ENCODE measurements around the gene SBF2. TPM values are rescaled to one million over a fixed set of nuclear protein-coding genes. Genes with fewer than 3 reads are reported as not detected.

The SBF2 gene
- total and polyA plus RNA-seq, 2 donors (not counting 1 experiment from before 2014, with no cell fraction given), result 5.6 to 17.7 TPM

GRCh38 chr11:9772218-9772617 lies 521.8 kb downstream of the SBF2 start:
- WGBS (ENCODE audit: insufficient coverage), result 100% methylated on average over 4 of the region's 4 CpGs
- intact Hi-C loops (cut with micrococcal nuclease), result no loop called here
- H3K9me3 ChIP-seq (ENCODE audit: control extremely low read depth in 1 of 3, control insufficient read depth in 2 of 3, insufficient read depth in 1 of 3, low read length in 2 of 3), result no peaks in the 10 kb centered on the region
- DNase-seq (no peak), ATAC-seq (ENCODE audit: low read depth) (no peak)
- CTCF ChIA-PET, result interaction anchor here (1.2 to 1.9 kb wide), 2 partner anchors 13 to 200 kb away, joined by 4 to 6 read pairs; no protein-coding TSS in a partner anchor
- H3K4me1 Mint-ChIP-seq, result no peaks in the 10 kb centered on the region
- H2AFZ ChIP-seq (ENCODE audit: insufficient read depth, low read depth, low read length, poor library complexity, severe bottlenecking), result no peak overlapping the region
- no peak overlapping the region for H3K27ac ChIP-seq (ENCODE audit: low read length in 2 of 2)
- TF ChIP-seq EZH2 (IDR thresholded peaks at IDR 0.05; ENCODE audit: borderline replicate concordance, insufficient read depth, low read depth, low read length, poor library complexity, severe bottlenecking) (no peak), CTCF (IDR thresholded peaks at IDR 0.05) (no peak)
- H3K27me3 Mint-ChIP-seq, result no peaks in the 10 kb centered on the region
- H3K4me2 ChIP-seq (replicated peaks; ENCODE audit: low read depth, low read length, poor library complexity, severe bottlenecking), result no peak overlapping the region
- POLR2A ChIA-PET, result no interaction called here
- no peak overlapping the region for H3K27ac Mint-ChIP-seq
- H3K9me3 Mint-ChIP-seq (ENCODE audit: insufficient read depth), result no peaks in the 10 kb centered on the region
- H3K36me3 ChIP-seq (replicated peaks in 1 of 2; ENCODE audit: control extremely low read depth in 1 of 2, control insufficient read depth in 1 of 2, extremely low read depth in 1 of 2, insufficient read depth in 2 of 2, low read length in 1 of 2), result peaks cover 0 to 1% of the 10 kb centered on the region in 2 experiments
- peaks cover 2% of the 10 kb centered on the region for H3K79me2 ChIP-seq (ENCODE audit: control insufficient read depth, insufficient read depth, low read length)
- no peaks in the 10 kb centered on the region for H4K20me1 ChIP-seq (ENCODE audit: control insufficient read depth, insufficient read depth, low read length, poor library complexity, severe bottlenecking)
- H3K9ac ChIP-seq (ENCODE audit: low read length), result no peak overlapping the region
- H3K4me1 ChIP-seq (ENCODE audit: control insufficient read depth in 2 of 2, insufficient read depth in 2 of 2, low read length in 2 of 2), result no peaks in the 10 kb centered on the region
- no peak overlapping the region for H3K4me3 ChIP-seq (ENCODE audit: control extremely low read depth in 1 of 5, extremely low read depth in 1 of 5, insufficient read depth in 1 of 5, low read depth in 2 of 5, low read length in 4 of 5)
- H3K4me3 Mint-ChIP-seq, result no peak overlapping the region
- no peaks in the 10 kb centered on the region for H3K27me3 ChIP-seq (replicated peaks in 1 of 4; ENCODE audit: control extremely low read depth in 1 of 4, control insufficient read depth in 3 of 4, insufficient read depth in 4 of 4, low read length in 3 of 4)

GRCh38 chr11:9771071-9771511 lies 522.9 kb downstream of the SBF2 start:
- ATAC-seq (ENCODE audit: low read depth) (no peak), DNase-seq (no peak)
- H3K27ac Mint-ChIP-seq, result no peak overlapping the region
- Histone ChIP-seq H3K4me1 (ENCODE audit: control insufficient read depth in 2 of 2, insufficient read depth in 2 of 2, low read length in 2 of 2) (no peaks in the 10 kb centered on the region), H3K36me3 (replicated peaks in 1 of 2; ENCODE audit: control extremely low read depth in 1 of 2, control insufficient read depth in 1 of 2, extremely low read depth in 1 of 2, insufficient read depth in 2 of 2, low read length in 1 of 2) (peaks cover 1 to 2% of the 10 kb centered on the region in 2 experiments), H3K27me3 (replicated peaks in 1 of 4; ENCODE audit: control extremely low read depth in 1 of 4, control insufficient read depth in 3 of 4, insufficient read depth in 4 of 4, low read length in 3 of 4) (no peaks in the 10 kb centered on the region), H3K9ac (ENCODE audit: low read length) (no peak overlapping the region), H3K27ac (ENCODE audit: low read length in 2 of 2) (no peak overlapping the region), H3K4me3 (ENCODE audit: control extremely low read depth in 1 of 5, extremely low read depth in 1 of 5, insufficient read depth in 1 of 5, low read depth in 2 of 5, low read length in 4 of 5) (no peak overlapping the region), H4K20me1 (ENCODE audit: control insufficient read depth, insufficient read depth, low read length, poor library complexity, severe bottlenecking) (no peaks in the 10 kb centered on the region), H3K79me2 (ENCODE audit: control insufficient read depth, insufficient read depth, low read length) (peaks cover 6% of the 10 kb centered on the region), H3K9me3 (ENCODE audit: control extremely low read depth in 1 of 3, control insufficient read depth in 2 of 3, insufficient read depth in 1 of 3, low read length in 2 of 3) (no peaks in the 10 kb centered on the region), H3K4me2 (replicated peaks; ENCODE audit: low read depth, low read length, poor library complexity, severe bottlenecking) (no peak overlapping the region), H2AFZ (ENCODE audit: insufficient read depth, low read depth, low read length, poor library complexity, severe bottlenecking) (no peak overlapping the region)
- WGBS (ENCODE audit: insufficient coverage), result no CpG with 5 or more reads among the region's 1 CpG
- peaks cover 3% of the 10 kb centered on the region for H3K4me1 Mint-ChIP-seq
- H3K9me3 Mint-ChIP-seq (ENCODE audit: insufficient read depth), result no peaks in the 10 kb centered on the region
- H3K27me3 Mint-ChIP-seq, result no peaks in the 10 kb centered on the region
- ChIA-PET POLR2A (no interaction called here), CTCF (interaction anchor here (1.9 kb wide), 1 partner anchor 12 kb away, joined by 6 read pairs; no protein-coding TSS in a partner anchor)
- intact Hi-C loops (cut with micrococcal nuclease), result no loop called here
- TF ChIP-seq CTCF (IDR thresholded peaks at IDR 0.05) (no peak), EZH2 (IDR thresholded peaks at IDR 0.05; ENCODE audit: borderline replicate concordance, insufficient read depth, low read depth, low read length, poor library complexity, severe bottlenecking) (no peak)
- H3K4me3 Mint-ChIP-seq, result no peak overlapping the region

Data from B cell (primary cell).